ENCODE data around the gene CDH4. TPM values are rescaled to one million over a fixed set of nuclear protein-coding genes. Genes with fewer than 3 reads are reported as not detected.

The CDH4 gene
- polyA plus RNA-seq, 1 donor (not counting 4 experiments of a cell fraction or from before 2014, with no cell fraction given): 2.2 TPM

- TF ChIP-seq EZH2 (IDR thresholded peaks at IDR 0.05; ENCODE audit: low read length): no peak
- TF ChIP-seq CTCF (optimal IDR thresholded peaks at IDR 0.05 in 1 of 3, IDR thresholded peaks at IDR 0.05 in 1 of 3, conservative IDR thresholded peaks at IDR 0.05 in 1 of 3; ENCODE audit: extremely low read depth in 1 of 3, insufficient read depth in 2 of 3, low read length in 3 of 3): no peak
- no peak overlapping the region for H3K27ac ChIP-seq (ENCODE audit: control insufficient read depth, insufficient read depth, low read length)
- H3K79me2 ChIP-seq (ENCODE audit: control insufficient read depth, insufficient read depth, low read length): no peaks in the 10 kb centered on the region
- peaks cover 14% of the 10 kb centered on the region for H3K4me1 ChIP-seq (ENCODE audit: control insufficient read depth, extremely low read depth, insufficient read depth, low read length)
- DNase-seq (ENCODE audit: low read depth, low spot score) (no peak), FAIRE-seq (no peak)
- no peaks in the 10 kb centered on the region for H3K9me1 ChIP-seq (ENCODE audit: control insufficient read depth, extremely low read depth, insufficient read depth, low read length)
- H3K4me2 ChIP-seq (ENCODE audit: control insufficient read depth, extremely low read depth, insufficient read depth, low read depth, low read length): no peak overlapping the region
- dilution Hi-C loops (cut with MboI; ENCODE audit: extremely low pct_ligation_motif_present, low sequenced_read_pairs): no loop called here
- no peak overlapping the region for H2AFZ ChIP-seq (ENCODE audit: control insufficient read depth, low read length)
- no peak overlapping the region for H3K9ac ChIP-seq (ENCODE audit: control insufficient read depth, extremely low read depth, insufficient read depth, low read length)
- peaks cover 14% of the 10 kb centered on the region for H4K20me1 ChIP-seq (ENCODE audit: control insufficient read depth, extremely low read depth, insufficient read depth, low read length)
- H3K9me3 ChIP-seq (ENCODE audit: control insufficient read depth, low read depth, low read length): no peaks in the 10 kb centered on the region
- H3K4me3 ChIP-seq (ENCODE audit: control insufficient read depth in 2 of 3, extremely low read depth in 1 of 3, insufficient read depth in 2 of 3, low read depth in 1 of 3, low read length in 3 of 3): no peak overlapping the region
- no peaks in the 10 kb centered on the region for H3K27me3 ChIP-seq (ENCODE audit: control insufficient read depth, extremely low read depth, insufficient read depth, low read length)
- H3K36me3 ChIP-seq (ENCODE audit: control insufficient read depth in 2 of 2, extremely low read depth in 1 of 2, insufficient read depth in 2 of 2, low read length in 2 of 2): no peaks in the 10 kb centered on the region
These were observed 230.8 kb downstream of the CDH4 start for GRCh38 chr20:61482901-61483300.

- H3K27ac ChIP-seq (ENCODE audit: control insufficient read depth, insufficient read depth, low read length): no peak overlapping the region
- H3K9me3 ChIP-seq (ENCODE audit: control insufficient read depth, low read depth, low read length): no peaks in the 10 kb centered on the region
- H3K9ac ChIP-seq (ENCODE audit: control insufficient read depth, extremely low read depth, insufficient read depth, low read length): no peak overlapping the region
- peaks cover 18% of the 10 kb centered on the region for H4K20me1 ChIP-seq (ENCODE audit: control insufficient read depth, extremely low read depth, insufficient read depth, low read length)
- H3K4me1 ChIP-seq (ENCODE audit: control insufficient read depth, extremely low read depth, insufficient read depth, low read length): peaks cover 16% of the 10 kb centered on the region
- DNase-seq (ENCODE audit: low read depth, low spot score) (no peak), FAIRE-seq (no peak)
- H3K27me3 ChIP-seq (ENCODE audit: control insufficient read depth, extremely low read depth, insufficient read depth, low read length): no peaks in the 10 kb centered on the region
- no peaks in the 10 kb centered on the region for H3K9me1 ChIP-seq (ENCODE audit: control insufficient read depth, extremely low read depth, insufficient read depth, low read length)
- no peaks in the 10 kb centered on the region for H3K79me2 ChIP-seq (ENCODE audit: control insufficient read depth, insufficient read depth, low read length)
- H3K36me3 ChIP-seq (ENCODE audit: control insufficient read depth in 2 of 2, extremely low read depth in 1 of 2, insufficient read depth in 2 of 2, low read length in 2 of 2): no peaks in the 10 kb centered on the region
- TF ChIP-seq CTCF (optimal IDR thresholded peaks at IDR 0.05 in 1 of 3, IDR thresholded peaks at IDR 0.05 in 1 of 3, conservative IDR thresholded peaks at IDR 0.05 in 1 of 3; ENCODE audit: extremely low read depth in 1 of 3, insufficient read depth in 2 of 3, low read length in 3 of 3): no peak
- TF ChIP-seq EZH2 (IDR thresholded peaks at IDR 0.05; ENCODE audit: low read length): no peak
- no peak overlapping the region for H3K4me3 ChIP-seq (ENCODE audit: control insufficient read depth in 2 of 3, extremely low read depth in 1 of 3, insufficient read depth in 2 of 3, low read depth in 1 of 3, low read length in 3 of 3)
- dilution Hi-C loops (cut with MboI; ENCODE audit: extremely low pct_ligation_motif_present, low sequenced_read_pairs): no loop called here
- no peak overlapping the region for H2AFZ ChIP-seq (ENCODE audit: control insufficient read depth, low read length)
- H3K4me2 ChIP-seq (ENCODE audit: control insufficient read depth, extremely low read depth, insufficient read depth, low read depth, low read length): no peak overlapping the region
These were observed 231.4 kb downstream of the CDH4 start for GRCh38 chr20:61483336-61484067.

Data from keratinocyte (primary cell).